A549 (cell line): ENCODE results near the gene CD2AP. TPM values are rescaled to one million over a fixed set of nuclear protein-coding genes. Genes with fewer than 3 reads are reported as not detected.

Experiments
- ATAC-seq, 2 experiments: fragments of 200-7000 bp in 1 of 2; fragments of >200 bp in 1 of 2; cut with Nextera tagmentation in 1 of 2; cut with Tn5 transposase in 1 of 2; 3 replicates each; pipeline versions ENCODE4 v1.8.0 to v1.9.1; 2018 to 2020; ENCODE audit warnings: mild to moderate bottlenecking in 1 of 2, moderate library complexity in 1 of 2
- CTCF ChIA-PET: fragments of 300-600 bp; sonication (Branson Sonifier 250); formaldehyde crosslinking; extraction: SDS; loops from one replicate; lab custom pipeline; 2021; ENCODE audit warnings: antibody characterized with exemption, inconsistent platforms; lab: Yijun Ruan, JAX
- POLR2A ChIA-PET: fragments of 350-600 bp; formaldehyde crosslinking; extraction: SDS; loops from one replicate; lab custom pipeline; 2021; ENCODE audit warnings: antibody characterized with exemption, inconsistent platforms; lab: Yijun Ruan, JAX
- DNase-seq, 2 experiments: peaks; one replicate each; pipeline versions ENCODE4 v3.0.0 to v3.0.0-alpha.2; 2011 to 2016; ENCODE audit warnings: low read depth in 1 of 2, low spot score in 1 of 2
- FAIRE-seq: peaks from 2 replicates; lab custom pipeline; 2011; peaks lifted over from hg19 to GRCh38; lab: Jason Lieb, UNC
- H3K27ac ChIP-seq, 2 experiments: fragments of >200 bp; sonication (Bioruptor Twin); formaldehyde crosslinking; 3 replicates each; pipeline ENCODE4 v1.5.1; 2016 to 2017
- H3K4me1 ChIP-seq: fragments of >200 bp; sonication (Bioruptor Twin); formaldehyde crosslinking; 3 replicates; pipeline ENCODE4 v1.6.1; 2016
- H3K4me2 ChIP-seq: fragments of >200 bp; sonication (Bioruptor Twin); formaldehyde crosslinking; 3 replicates; pipeline ENCODE4 v1.6.1; 2016
- H3K4me3 ChIP-seq: fragments of >200 bp; sonication (Bioruptor Twin); formaldehyde crosslinking; 3 replicates; pipeline ENCODE4 v1.5.1; 2016
- H3K9me3 ChIP-seq: fragments of >200 bp; sonication (Bioruptor Twin); formaldehyde crosslinking; 3 replicates; pipeline ENCODE4 v1.6.1; 2016
- BHLHE40 ChIP-seq: IDR thresholded peaks from 2 replicates; pipeline ENCODE4 v1.6.1; 2012; ENCODE audit warnings: low read depth, low read length, inconsistent platforms
- CBX2 ChIP-seq: fragments of 200-600 bp; sonication (generic); IDR thresholded peaks from 2 replicates; pipeline ENCODE4 v1.6.1; 2016; ENCODE audit warnings: low read depth, mild to moderate bottlenecking, borderline replicate concordance
- CEBPB ChIP-seq, 2 experiments: fragments of >200 bp in 1 of 2; sonication (Bioruptor Twin) in 1 of 2; formaldehyde crosslinking in 1 of 2; IDR thresholded peaks; 2 replicates each; pipeline ENCODE4 v1.6.1; 2012 to 2016
- EP300 ChIP-seq, 2 experiments: fragments of >200 bp; sonication (Bioruptor Twin); formaldehyde crosslinking; IDR thresholded peaks; 2 replicates in 1 of 2; 3 replicates in 1 of 2; pipeline ENCODE4 v1.6.1; 2016 to 2017
- FOSB ChIP-seq: fragments of 250-450 bp; sonication (Bioruptor Pico); IDR thresholded peaks from 2 replicates; pipeline ENCODE4 v1.5.0; 2020; ENCODE audit warnings: mild to moderate bottlenecking, moderate library complexity
- FOXS1 ChIP-seq: fragments of 250-450 bp; sonication (Bioruptor Pico); IDR thresholded peaks from 2 replicates; pipeline ENCODE4 v1.5.0; 2020; ENCODE audit warnings: mild to moderate bottlenecking, moderate library complexity
- JUNB ChIP-seq: fragments of >200 bp; sonication (Bioruptor Twin); formaldehyde crosslinking; IDR thresholded peaks from 2 replicates; pipeline ENCODE4 v1.6.1; 2016
- NPAS2 ChIP-seq: fragments of 250-450 bp; sonication (Bioruptor Pico); IDR thresholded peaks from 2 replicates; pipeline ENCODE4 v1.8.0; 2022; ENCODE audit warnings: mild to moderate bottlenecking, moderate library complexity, borderline replicate concordance
- POLR2A ChIP-seq: IDR thresholded peaks from 2 replicates; pipeline ENCODE4 v1.6.1; 2012; ENCODE audit warnings: mild to moderate bottlenecking, low read length
- POLR2AphosphoS2 ChIP-seq: conservative IDR thresholded peaks from 2 replicates; pipeline ENCODE4 v1.6.1; 2012; ENCODE audit warnings: low read length, improper control_type of control experiment, inconsistent platforms
- RAD21 ChIP-seq, 2 experiments: fragments of >200 bp in 1 of 2; sonication (Bioruptor Twin) in 1 of 2; formaldehyde crosslinking in 1 of 2; IDR thresholded peaks in 1 of 2; conservative IDR thresholded peaks in 1 of 2; 2 replicates in 1 of 2; 3 replicates in 1 of 2; pipeline ENCODE4 v1.6.1; 2012 to 2018; ENCODE audit warnings: inconsistent platforms in 1 of 2
- RARB ChIP-seq: fragments of 250-450 bp; sonication (Bioruptor Pico); IDR thresholded peaks from 2 replicates; pipeline ENCODE4 v1.8.0; 2021; ENCODE audit warnings: mild to moderate bottlenecking, moderate library complexity
- SREBF2 ChIP-seq: fragments of 450-650 bp; IDR thresholded peaks from 2 replicates; pipeline ENCODE4 v1.6.1; 2014; ENCODE audit warnings: mild to moderate bottlenecking, moderate library complexity
- ZC3H11A ChIP-seq: fragments of 450-650 bp; IDR thresholded peaks from 2 replicates; pipeline ENCODE4 v1.6.1; 2014; ENCODE audit warnings: antibody characterized with exemption, mild to moderate bottlenecking
- ZSCAN20 ChIP-seq: fragments of 250-450 bp; sonication (Bioruptor Pico); IDR thresholded peaks from 2 replicates; pipeline ENCODE4 v1.8.0; 2022; ENCODE audit warnings: mild to moderate bottlenecking, moderate library complexity
- WGBS: methylation state at CpG from one replicate; pipeline ENCODE4 v1.1.6; 2017; ENCODE audit errors: missing lambda C conversion rate; 5-methylcytosine and 5-hydroxymethylcytosine counted together
- polyA plus RNA-seq, 4 experiments: library from polyadenylated mRNA; depleted of rRNA in 3 of 4; stranded (reverse); fragments of >200 nt; fragmentation: RNase III in 1 of 4; extraction: RNeasy Plus Mini Kit Qiagen cat#74134 plus additional on column Dnase treatment in 1 of 4; gene quantifications; 2 replicates in 3 of 4; 3 replicates in 1 of 4; pipeline ENCODE4 v1.2.3, GENCODE V29; 2011 to 2017
- TF ChIP-seq, protein P1 (sequence below): fragments of 150-350 bp; IDR thresholded peaks from 2 replicates; pipeline ENCODE4 v1.6.1; 2014; ENCODE audit warnings: low read depth, mild to moderate bottlenecking, low read length
- TF ChIP-seq, protein P2 (sequence below): fragments of >200 bp; sonication (Bioruptor Twin); formaldehyde crosslinking; IDR thresholded peaks from 3 replicates; pipeline ENCODE4 v1.6.1; 2016
- TF ChIP-seq, protein P3 (sequence below): fragments of 250-450 bp; sonication (Bioruptor Pico); IDR thresholded peaks from 2 replicates; pipeline ENCODE4 v1.5.0; 2020; ENCODE audit warnings: low read depth, mild to moderate bottlenecking, moderate library complexity
- TF ChIP-seq, protein P4 (sequence below): IDR thresholded peaks from 2 replicates; pipeline ENCODE4 v1.6.1; 2012; ENCODE audit warnings: low read depth, borderline replicate concordance
- TF ChIP-seq, protein P5 (sequence below): IDR thresholded peaks from 2 replicates; pipeline ENCODE4 v1.6.1; 2012

CD2AP gene
- polyA plus RNA-seq, 2 of the 4 experiments (the other 2 are of a cell fraction), result 18.8 to 35.7 TPM

DNA sequence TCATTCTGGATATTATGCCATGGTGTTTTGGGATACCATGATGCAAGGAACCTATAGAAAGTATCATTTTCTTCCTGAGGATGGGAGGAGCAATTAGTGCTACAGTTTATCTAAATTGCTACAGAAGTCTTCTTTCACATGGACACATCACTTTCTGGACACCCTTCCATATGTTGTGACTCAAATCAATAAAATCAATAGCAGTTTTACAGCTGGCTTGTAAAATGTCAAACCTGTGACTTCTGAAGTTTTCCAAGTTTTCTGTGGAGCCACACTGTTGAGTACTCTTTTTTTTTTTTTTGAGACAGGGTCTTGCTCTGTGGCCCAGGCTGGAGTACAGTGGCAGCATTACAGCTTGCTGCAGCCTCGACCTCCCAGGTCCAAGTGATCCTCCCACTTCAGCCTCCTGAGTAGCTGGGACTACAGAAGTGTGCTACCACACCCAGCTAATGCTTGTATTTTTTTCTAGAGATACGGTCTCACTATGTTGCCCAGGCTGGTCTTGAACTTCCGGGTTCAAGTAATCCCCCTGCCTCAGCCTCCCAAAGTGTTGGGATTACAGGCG, 24.1 kb upstream of the CD2AP start (continued):
- TF ChIP-seq, protein P1, sequence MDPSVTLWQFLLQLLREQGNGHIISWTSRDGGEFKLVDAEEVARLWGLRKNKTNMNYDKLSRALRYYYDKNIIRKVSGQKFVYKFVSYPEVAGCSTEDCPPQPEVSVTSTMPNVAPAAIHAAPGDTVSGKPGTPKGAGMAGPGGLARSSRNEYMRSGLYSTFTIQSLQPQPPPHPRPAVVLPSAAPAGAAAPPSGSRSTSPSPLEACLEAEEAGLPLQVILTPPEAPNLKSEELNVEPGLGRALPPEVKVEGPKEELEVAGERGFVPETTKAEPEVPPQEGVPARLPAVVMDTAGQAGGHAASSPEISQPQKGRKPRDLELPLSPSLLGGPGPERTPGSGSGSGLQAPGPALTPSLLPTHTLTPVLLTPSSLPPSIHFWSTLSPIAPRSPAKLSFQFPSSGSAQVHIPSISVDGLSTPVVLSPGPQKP, result no peak
- no peak for TF ChIP-seq POLR2A

DNA sequence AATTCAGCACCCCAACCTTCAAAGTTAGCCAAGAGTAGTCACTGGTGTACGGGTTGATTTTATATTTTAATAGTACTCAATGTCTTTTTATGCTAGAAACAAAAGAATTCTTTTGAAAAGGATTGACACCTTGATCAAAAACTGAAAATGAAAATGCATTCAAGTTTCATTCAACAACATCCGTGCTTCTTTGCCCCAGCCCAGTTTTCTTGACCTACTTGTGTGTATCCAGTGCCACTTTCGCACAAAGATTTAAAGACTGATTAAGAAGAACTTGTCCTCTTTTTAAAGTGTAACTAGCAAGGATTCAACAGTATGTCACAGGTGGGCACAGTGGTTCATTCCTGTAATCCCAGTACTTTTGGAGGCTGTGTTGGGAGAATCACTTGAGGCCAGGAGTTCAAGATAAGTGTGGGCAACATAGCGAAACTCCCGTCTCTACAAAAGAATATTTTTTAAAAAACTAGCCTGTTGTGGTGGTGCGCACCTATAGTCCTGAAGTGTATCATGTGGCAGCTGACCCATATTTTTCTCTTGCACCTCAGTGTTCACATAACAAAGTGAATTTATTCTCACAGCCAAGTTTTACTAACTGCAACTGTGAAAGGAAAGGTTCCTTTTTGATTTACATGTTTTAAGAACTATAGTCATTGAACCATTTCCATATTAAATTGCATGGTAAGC, 22.7 kb upstream of the CD2AP start:
- no peak for DNase-seq
- H3K4me3 ChIP-seq, result no peak overlapping the region
- no peak for FAIRE-seq
- CTCF ChIA-PET, result no interaction called here
- POLR2A ChIA-PET, result no interaction called here
- no peak for ATAC-seq
- WGBS, result 90% methylated on average over 6 of the region's 6 CpGs
- H3K9me3 ChIP-seq, result no peaks in the 10 kb centered on the region
- H3K4me2 ChIP-seq, result no peak overlapping the region
- H3K4me1 ChIP-seq, result peaks cover 26% of the 10 kb centered on the region
- H3K27ac ChIP-seq, result no peak overlapping the region
- no peak for TF ChIP-seq SREBF2
- no peak for TF ChIP-seq FOXS1 (CRISPR knock-in tag)
- no peak for TF ChIP-seq POLR2AphosphoS2
- TF ChIP-seq FOSB, result no peak
- no peak for TF ChIP-seq BHLHE40
- TF ChIP-seq RARB (CRISPR knock-in tag), result no peak
- TF ChIP-seq EP300 (IDR thresholded peaks at IDR 0.05), result no peak
- TF ChIP-seq, protein P2, sequence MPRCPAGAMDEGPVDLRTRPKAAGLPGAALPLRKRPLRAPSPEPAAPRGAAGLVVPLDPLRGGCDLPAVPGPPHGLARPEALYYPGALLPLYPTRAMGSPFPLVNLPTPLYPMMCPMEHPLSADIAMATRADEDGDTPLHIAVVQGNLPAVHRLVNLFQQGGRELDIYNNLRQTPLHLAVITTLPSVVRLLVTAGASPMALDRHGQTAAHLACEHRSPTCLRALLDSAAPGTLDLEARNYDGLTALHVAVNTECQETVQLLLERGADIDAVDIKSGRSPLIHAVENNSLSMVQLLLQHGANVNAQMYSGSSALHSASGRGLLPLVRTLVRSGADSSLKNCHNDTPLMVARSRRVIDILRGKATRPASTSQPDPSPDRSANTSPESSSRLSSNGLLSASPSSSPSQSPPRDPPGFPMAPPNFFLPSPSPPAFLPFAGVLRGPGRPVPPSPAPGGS, result no peak
- no peak for TF ChIP-seq ZC3H11A
- TF ChIP-seq, protein P3, sequence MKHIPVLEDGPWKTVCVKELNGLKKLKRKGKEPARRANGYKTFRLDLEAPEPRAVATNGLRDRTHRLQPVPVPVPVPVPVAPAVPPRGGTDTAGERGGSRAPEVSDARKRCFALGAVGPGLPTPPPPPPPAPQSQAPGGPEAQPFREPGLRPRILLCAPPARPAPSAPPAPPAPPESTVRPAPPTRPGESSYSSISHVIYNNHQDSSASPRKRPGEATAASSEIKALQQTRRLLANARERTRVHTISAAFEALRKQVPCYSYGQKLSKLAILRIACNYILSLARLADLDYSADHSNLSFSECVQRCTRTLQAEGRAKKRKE, result no peak
- TF ChIP-seq CBX2, result no peak
- TF ChIP-seq, all 56 proteins: peak for 0

DNA sequence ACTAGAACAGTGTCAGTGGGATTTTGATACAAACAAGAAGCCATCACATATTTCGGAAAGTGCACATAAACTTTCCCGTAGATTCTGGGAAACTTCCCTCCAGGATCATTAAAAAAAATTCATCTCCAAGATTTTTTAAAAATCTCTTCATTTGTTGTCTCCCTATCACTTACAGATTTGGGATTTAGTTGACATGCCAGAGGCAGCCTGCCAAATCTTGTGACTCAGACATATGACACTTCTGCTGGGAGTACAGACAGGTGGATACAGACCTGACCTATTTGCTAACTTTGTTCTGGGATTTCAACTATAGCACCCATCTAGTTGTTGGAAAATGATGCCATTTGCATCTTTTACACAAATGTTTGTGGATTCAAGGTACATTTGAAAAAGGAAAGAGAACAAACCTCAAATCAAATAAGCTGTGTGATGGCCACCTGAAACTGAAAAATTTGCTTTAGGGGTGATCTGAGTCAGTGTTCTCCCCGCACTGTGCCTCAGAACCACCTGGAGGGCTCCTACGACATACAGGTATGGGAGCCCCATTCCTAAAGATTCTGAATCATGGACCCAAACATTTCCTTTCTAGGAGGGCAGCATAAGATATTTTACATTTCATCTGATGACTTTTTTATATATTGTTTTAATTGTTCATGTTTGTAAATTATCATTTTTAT, 21.9 kb upstream of the CD2AP start:
- TF ChIP-seq ZSCAN20 (CRISPR knock-in tag), result no peak
- no peak for TF ChIP-seq RAD21 (conservative IDR thresholded peaks at IDR 0.05 in 1 of 2, IDR thresholded peaks at IDR 0.05 in 1 of 2)
- 95% methylated on average over 4 of the region's 4 CpGs for WGBS
- Histone ChIP-seq H3K27ac (no peak overlapping the region), H3K9me3 (no peaks in the 10 kb centered on the region), H3K4me2 (no peak overlapping the region), H3K4me3 (no peak overlapping the region), H3K4me1 (peaks cover 34% of the 10 kb centered on the region)
- POLR2A ChIA-PET, result no interaction called here
- CTCF ChIA-PET, result no interaction called here
- DNase-seq (no peak), FAIRE-seq (no peak), ATAC-seq (no peak)

DNA sequence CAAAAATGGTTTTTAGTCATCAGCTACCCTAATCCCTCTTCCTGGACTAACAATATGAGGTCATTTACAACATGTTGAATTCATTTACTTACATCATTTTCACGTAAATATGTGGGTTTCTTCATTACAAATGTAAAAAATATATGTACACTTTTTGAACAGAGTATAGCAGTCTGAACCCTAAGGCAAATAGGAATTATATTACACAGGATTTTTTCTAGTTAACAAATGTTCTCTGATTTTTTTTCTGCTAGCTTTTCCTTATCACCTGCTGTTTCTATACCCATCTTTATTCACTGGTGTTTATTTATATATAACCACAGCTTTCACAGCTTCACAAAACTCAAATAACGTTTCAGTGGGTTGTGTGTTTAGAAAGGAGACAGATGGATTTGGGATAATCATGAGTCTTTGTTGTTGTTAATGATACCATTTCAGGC, 21.0 kb upstream of the CD2AP start:
- ATAC-seq (no peak), FAIRE-seq (no peak), DNase-seq (no peak)
- no peaks in the 10 kb centered on the region for H3K9me3 ChIP-seq
- POLR2A ChIA-PET, result no interaction called here
- WGBS, result 46% methylated on average over 2 of the region's 2 CpGs
- TF ChIP-seq RAD21 (conservative IDR thresholded peaks at IDR 0.05 in 1 of 2, IDR thresholded peaks at IDR 0.05 in 1 of 2) (no peak), NPAS2 (CRISPR knock-in tag) (no peak), CEBPB (IDR thresholded peaks at IDR 0.05) (no peak), JUNB (no peak)
- TF ChIP-seq, protein P4, sequence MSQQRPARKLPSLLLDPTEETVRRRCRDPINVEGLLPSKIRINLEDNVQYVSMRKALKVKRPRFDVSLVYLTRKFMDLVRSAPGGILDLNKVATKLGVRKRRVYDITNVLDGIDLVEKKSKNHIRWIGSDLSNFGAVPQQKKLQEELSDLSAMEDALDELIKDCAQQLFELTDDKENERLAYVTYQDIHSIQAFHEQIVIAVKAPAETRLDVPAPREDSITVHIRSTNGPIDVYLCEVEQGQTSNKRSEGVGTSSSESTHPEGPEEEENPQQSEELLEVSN, result no peak
- TF ChIP-seq, protein P5, sequence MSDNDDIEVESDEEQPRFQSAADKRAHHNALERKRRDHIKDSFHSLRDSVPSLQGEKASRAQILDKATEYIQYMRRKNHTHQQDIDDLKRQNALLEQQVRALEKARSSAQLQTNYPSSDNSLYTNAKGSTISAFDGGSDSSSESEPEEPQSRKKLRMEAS, result no peak
- no peak overlapping the region for H3K4me3 ChIP-seq
- no peak overlapping the region for H3K27ac ChIP-seq
- CTCF ChIA-PET, result no interaction called here
- H3K4me1 ChIP-seq, result peaks cover 40% of the 10 kb centered on the region
- no peak overlapping the region for H3K4me2 ChIP-seq
